ENCODE data around the gene ZNF680.

The ZNF680 gene
- long read RNA-seq, transcript ZNF680-201 (4 exons, 3,022 nt): major isoform, 47 of 127 reads
- long read RNA-seq, transcript ZNF680-205 (3 exons, 769 nt): minor isoform, 11 of 127 reads
- long read RNA-seq, partial matches to known transcripts: 27 of 127 reads
- long read RNA-seq, other reads (novel, unspliced or antisense): 39 of 127 reads

GRCh38 chr7:64562626-64563278 is at the start of gene ZNF680:
TSS of gene ZNF680 (minus strand) at chr7:64563071. CDS start at chr7:64562954, 117 bp downstream.
- TF ChIP-seq GABPA (IDR thresholded peaks at IDR 0.05; ENCODE audit: low read depth) (peak; percentile 30; the same call in 1 of the 2 replicates), REST (IDR thresholded peaks at IDR 0.05; ENCODE audit: insufficient replicate concordance, low read depth) (peak; percentile 41), POLR2AphosphoS5 (IDR thresholded peaks at IDR 0.05; ENCODE audit: low read depth) (peak; percentile 85), CTCF (IDR thresholded peaks at IDR 0.05; ENCODE audit: insufficient read depth, low read length) (no peak), SPI1 (IDR thresholded peaks at IDR 0.05; ENCODE audit: borderline replicate concordance, low read depth) (peak; percentile 54; the same call in 1 of the 2 replicates)
- H3K27me3 ChIP-seq (ENCODE audit: insufficient read depth, poor library complexity, severe bottlenecking): no peaks in the 10 kb centered on the region
- DNase-seq (ENCODE audit: low read depth in 1 of 2, low spot score in 1 of 2): peak; percentile 92 to 97
- H3K27ac ChIP-seq (replicated peaks): peak within 1 kb of the TSS; percentile 92
- peak within 1 kb of the TSS; percentile 83 for H3K4me3 ChIP-seq (replicated peaks; ENCODE audit: insufficient read depth, low read length)

- TF ChIP-seq CTCF (IDR thresholded peaks at IDR 0.05; ENCODE audit: insufficient read depth, low read length) (no peak), GABPA (IDR thresholded peaks at IDR 0.05; ENCODE audit: low read depth) (no peak), REST (IDR thresholded peaks at IDR 0.05; ENCODE audit: insufficient replicate concordance, low read depth) (no peak), SPI1 (IDR thresholded peaks at IDR 0.05; ENCODE audit: borderline replicate concordance, low read depth) (no peak), POLR2AphosphoS5 (IDR thresholded peaks at IDR 0.05; ENCODE audit: low read depth) (no peak)
Observed at GRCh38 chr7:64612452-64612851, 49.6 kb upstream of the ZNF680 start.

GRCh38 chr7:64611717-64612116 is 48.8 kb upstream of the ZNF680 start:
- H3K27ac ChIP-seq (replicated peaks): no peak overlapping the region
- TF ChIP-seq GABPA (IDR thresholded peaks at IDR 0.05; ENCODE audit: low read depth) (no peak), REST (IDR thresholded peaks at IDR 0.05; ENCODE audit: insufficient replicate concordance, low read depth) (no peak), POLR2AphosphoS5 (IDR thresholded peaks at IDR 0.05; ENCODE audit: low read depth) (no peak), CTCF (IDR thresholded peaks at IDR 0.05; ENCODE audit: insufficient read depth, low read length) (no peak), SPI1 (IDR thresholded peaks at IDR 0.05; ENCODE audit: borderline replicate concordance, low read depth) (no peak)
- no peak overlapping the region for H3K4me3 ChIP-seq (replicated peaks; ENCODE audit: insufficient read depth, low read length)
- no peaks in the 10 kb centered on the region for H3K27me3 ChIP-seq (ENCODE audit: insufficient read depth, poor library complexity, severe bottlenecking)
- DNase-seq (ENCODE audit: low read depth in 1 of 2, low spot score in 1 of 2): peak; percentile 34 to 44

More at GRCh38 chr7:64612452-64612851, 49.6 kb upstream of the ZNF680 start:
- Histone ChIP-seq H3K27me3 (ENCODE audit: insufficient read depth, poor library complexity, severe bottlenecking) (no peaks in the 10 kb centered on the region), H3K27ac (replicated peaks) (no peak overlapping the region), H3K4me3 (replicated peaks; ENCODE audit: insufficient read depth, low read length) (no peak overlapping the region)
- no peak for DNase-seq (ENCODE audit: low read depth in 1 of 2, low spot score in 1 of 2)
